Endodermal cell (in vitro differentiated cells): ENCODE results near the gene SMOC2. TPM values are rescaled to one million over a fixed set of nuclear protein-coding genes. Genes with fewer than 3 reads are reported as not detected.
"Not testable (repeated sequence)": the region's sequence is repeated elsewhere in the genome, so short reads cannot be mapped to it uniquely, and the experiment has no call there.

Source experiments
- DNase-seq: peaks from one replicate; pipeline ENCODE4 v3.0.0-alpha.2; 2017
- H3K27ac ChIP-seq: 2 replicates; pipeline ENCODE4 v1.5.1; 2013; ENCODE audit warnings: mild to moderate bottlenecking, low read depth, low read length, moderate library complexity
- H3K27me3 ChIP-seq: 2 replicates; pipeline ENCODE4 v1.6.1; 2013; ENCODE audit warnings: mild to moderate bottlenecking, low read length, moderate library complexity; ENCODE audit not compliant: insufficient read depth, control insufficient read depth, poor library complexity, severe bottlenecking
- H3K36me3 ChIP-seq: 2 replicates; pipeline ENCODE4 v1.7.0; 2013; ENCODE audit warnings: mild to moderate bottlenecking, low read length, moderate library complexity; ENCODE audit not compliant: control insufficient read depth, insufficient read depth
- H3K4me1 ChIP-seq: one replicate; pipeline ENCODE4 v1.7.0; 2013; ENCODE audit warnings: low read length; ENCODE audit not compliant: control insufficient read depth, insufficient read depth
- H3K4me3 ChIP-seq: 2 replicates; pipeline ENCODE4 v1.5.1; 2013; ENCODE audit warnings: mild to moderate bottlenecking, low read length, moderate library complexity
- H3K9ac ChIP-seq: 2 replicates; pipeline ENCODE4 v1.6.1; 2013; ENCODE audit warnings: mild to moderate bottlenecking, low read length, moderate library complexity; ENCODE audit not compliant: poor library complexity, severe bottlenecking; ENCODE audit errors: extremely low read depth
- H3K9me3 ChIP-seq: 2 replicates; pipeline ENCODE4 v1.6.1; 2013; ENCODE audit warnings: mild to moderate bottlenecking, low read length, moderate library complexity; ENCODE audit not compliant: control insufficient read depth
- H3K27ac Mint-ChIP-seq: 2 replicates; pipeline ENCODE4 v1.8.0; 2020; ENCODE audit warnings: mixed read lengths
- H3K27me3 Mint-ChIP-seq: 2 replicates; pipeline ENCODE4 v1.8.0; 2021; ENCODE audit warnings: mild to moderate bottlenecking, mixed read lengths; ENCODE audit not compliant: insufficient read depth
- H3K36me3 Mint-ChIP-seq: 2 replicates; pipeline ENCODE4 v1.8.0; 2020; ENCODE audit warnings: low read depth, mixed read lengths
- H3K4me1 Mint-ChIP-seq: 2 replicates; pipeline ENCODE4 v1.8.0; 2020; ENCODE audit warnings: mixed read lengths
- H3K4me3 Mint-ChIP-seq: 2 replicates; pipeline ENCODE4 v1.8.0; 2020; ENCODE audit warnings: mild to moderate bottlenecking, moderate library complexity, mixed read lengths
- H3K9me3 Mint-ChIP-seq: 2 replicates; pipeline ENCODE4 v1.8.0; 2020; ENCODE audit warnings: mild to moderate bottlenecking, mixed read lengths
- CTCF ChIP-seq: fragments of 200-600 bp; sonication (generic); conservative IDR thresholded peaks from 2 replicates; pipeline ENCODE4 v1.5.0; 2021; ENCODE audit warnings: antibody characterized with exemption, mild to moderate bottlenecking
- WGBS, 2 experiments: methylation state at CpG; one replicate each; pipeline versions ENCODE4 v1.1.5 to v1.1.7; 2013; ENCODE audit warnings: missing lambda C conversion rate in 2 of 2, mixed read lengths in 1 of 2; ENCODE audit not compliant: insufficient coverage in 1 of 2, insufficient read length in 1 of 2; 5-methylcytosine and 5-hydroxymethylcytosine counted together
- total RNA-seq, 2 donors: library from RNA; stranded (reverse); fragmentation: NEBNext Ultra II Directional in 1 of 2; extraction: Animal tissue kit (Norgen Biotek cat#: 25700) in 1 of 2; gene quantifications; 2 replicates in 1 of 2; 3 replicates in 1 of 2; pipeline ENCODE4 v1.2.1, GENCODE V29; 2021

Gene SMOC2
- total RNA-seq, 2 donors from 2014 or later: 0.20 TPM; not detected in 1

GRCh38 chr6:168536665-168537539 is 95.9 kb downstream of the SMOC2 start:
- no peaks in the 10 kb centered on the region for H3K27me3 ChIP-seq
- H3K4me3 Mint-ChIP-seq: no peak overlapping the region
- no peaks in the 10 kb centered on the region for H3K4me1 ChIP-seq
- H3K36me3 ChIP-seq: no peaks in the 10 kb centered on the region
- no peak for DNase-seq
- peaks cover 11% of the 10 kb centered on the region for H3K4me1 Mint-ChIP-seq
- 91 to 94% methylated on average over 17 of the region's 17 CpGs for WGBS, 2 experiments
- H3K27ac Mint-ChIP-seq: no peak overlapping the region
- H3K36me3 Mint-ChIP-seq: no peaks in the 10 kb centered on the region
- H3K9ac ChIP-seq: no peak overlapping the region
- no peak for TF ChIP-seq CTCF
- no peak overlapping the region for H3K27ac ChIP-seq
- H3K4me3 ChIP-seq: no peak overlapping the region
- no peaks in the 10 kb centered on the region for H3K9me3 Mint-ChIP-seq
- H3K9me3 ChIP-seq: no peaks in the 10 kb centered on the region
- no peaks in the 10 kb centered on the region for H3K27me3 Mint-ChIP-seq

- peaks cover 14% of the 10 kb centered on the region for H3K4me1 Mint-ChIP-seq
- H3K36me3 ChIP-seq: no peaks in the 10 kb centered on the region
- H3K9me3 ChIP-seq: no peaks in the 10 kb centered on the region
- H3K27me3 Mint-ChIP-seq: no peaks in the 10 kb centered on the region
- no peak overlapping the region for H3K27ac Mint-ChIP-seq
- no peak overlapping the region for H3K9ac ChIP-seq
- no peak overlapping the region for H3K4me3 ChIP-seq
- no peak overlapping the region for H3K27ac ChIP-seq
- no peaks in the 10 kb centered on the region for H3K9me3 Mint-ChIP-seq
- TF ChIP-seq CTCF: no peak
- no peaks in the 10 kb centered on the region for H3K36me3 Mint-ChIP-seq
- no peaks in the 10 kb centered on the region for H3K4me1 ChIP-seq
- WGBS, 2 experiments: 84 to 92% methylated on average over 5 to 10 of the region's 10 CpGs
- H3K4me3 Mint-ChIP-seq: no peak overlapping the region
- DNase-seq: no peak
- no peaks in the 10 kb centered on the region for H3K27me3 ChIP-seq
Measured at GRCh38 chr6:168537540-168537884, 96.5 kb downstream of the SMOC2 start.

- not testable (repeated sequence) for H3K9me3 ChIP-seq, H3K27me3 ChIP-seq, H3K4me3 ChIP-seq, H3K27ac ChIP-seq, H3K36me3 Mint-ChIP-seq, H3K36me3 ChIP-seq, DNase-seq, H3K9me3 Mint-ChIP-seq, H3K4me3 Mint-ChIP-seq, H3K27ac Mint-ChIP-seq, H3K9ac ChIP-seq, H3K4me1 ChIP-seq, H3K27me3 Mint-ChIP-seq
- 94 to 100% methylated on average over 1 to 14 of the region's 14 CpGs for WGBS, 2 experiments
- H3K4me1 Mint-ChIP-seq: peaks cover 14% of the 10 kb centered on the region
Measured at GRCh38 chr6:168538188-168538891, 97.4 kb downstream of the SMOC2 start.
